ENCODE results near the gene TM4SF4.

TM4SF4 gene

DNA sequence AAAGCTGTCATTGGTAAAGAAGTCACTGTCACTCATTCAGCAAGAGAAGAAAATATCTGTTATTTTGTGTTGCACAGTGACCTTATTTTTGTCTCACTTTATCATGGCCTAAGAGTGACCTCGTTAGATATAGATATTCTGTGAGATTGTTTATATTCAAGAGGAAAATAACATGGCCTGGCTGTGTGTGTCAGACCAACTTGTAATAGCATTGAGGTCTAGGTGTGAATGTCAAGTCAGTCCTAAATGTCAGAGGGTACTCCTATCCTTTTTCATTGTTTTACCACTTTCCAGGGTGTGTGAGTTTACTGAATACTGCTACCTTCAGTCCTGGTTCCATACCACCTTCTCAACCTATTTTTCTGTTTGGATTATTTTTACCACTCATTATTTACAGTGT is 18.5 kb upstream of the TM4SF4 start:
- DNase-seq: no peak

- no peak for DNase-seq
Observed at GRCh38 chr3:149459491-149460059, 14.9 kb upstream of the TM4SF4 start.

DNA sequence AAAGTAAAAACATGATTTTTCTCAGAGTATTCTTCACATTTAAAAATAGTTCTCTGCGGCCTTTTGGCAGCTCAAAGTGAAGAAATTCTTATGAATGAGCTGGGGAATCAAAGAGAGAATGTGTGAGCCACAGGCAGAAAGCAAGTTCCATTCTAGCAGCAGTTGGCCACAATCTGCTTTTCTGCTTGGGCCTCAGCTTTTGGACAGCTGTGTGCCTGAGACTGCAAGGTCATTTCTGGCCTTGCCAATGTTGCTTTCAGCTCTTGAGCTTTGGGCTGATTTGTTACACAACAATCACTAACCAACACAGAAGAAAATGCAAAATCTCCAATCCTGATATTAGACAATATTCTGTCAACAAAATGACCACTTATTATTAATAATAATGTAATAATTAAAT is 14.4 kb upstream of the TM4SF4 start:
- no peak for DNase-seq

DNA sequence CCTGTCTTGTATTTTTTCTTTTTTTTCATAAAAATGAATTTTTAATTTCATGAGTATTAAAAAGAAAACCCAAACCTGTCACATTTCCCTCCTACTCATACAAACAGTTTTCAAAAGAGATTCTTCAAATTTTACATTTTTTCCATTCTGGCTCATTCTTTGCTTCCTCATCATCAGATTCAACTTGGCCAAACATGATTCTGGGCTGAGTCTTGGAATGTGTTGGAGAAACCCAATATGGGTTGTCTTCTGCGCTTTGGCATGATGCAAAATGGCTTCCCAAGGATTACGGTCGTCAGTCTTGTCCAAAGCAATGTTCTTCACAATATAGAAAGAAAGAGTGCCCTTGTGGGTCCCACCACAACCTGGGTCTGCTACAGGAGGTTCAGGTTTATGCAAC is 12.4 kb upstream of the TM4SF4 start:
- no peak for DNase-seq

- no peak for DNase-seq
Observed at GRCh38 chr3:149462581-149463011, 11.9 kb upstream of the TM4SF4 start.

DNA sequence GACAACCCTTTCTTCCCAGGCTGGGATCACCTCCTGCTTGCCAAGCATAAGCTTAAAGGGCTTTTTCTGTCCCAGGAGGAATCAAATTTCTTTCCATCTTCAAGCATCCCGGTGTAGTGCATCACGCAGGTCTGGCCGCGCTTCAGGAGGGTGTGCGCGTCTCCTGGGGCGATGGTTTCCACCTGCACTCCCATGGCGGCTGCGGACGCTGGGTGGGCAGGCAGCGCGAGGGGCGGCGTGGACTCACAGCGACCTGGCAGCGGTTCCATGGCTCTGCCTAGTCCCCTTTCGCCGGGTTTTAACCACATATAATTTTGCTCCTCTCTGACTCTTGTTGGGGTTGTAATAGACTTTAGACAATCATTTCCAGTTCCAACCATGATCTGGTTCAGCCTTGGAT is 10.6 kb upstream of the TM4SF4 start:
- no peak for DNase-seq

DNA sequence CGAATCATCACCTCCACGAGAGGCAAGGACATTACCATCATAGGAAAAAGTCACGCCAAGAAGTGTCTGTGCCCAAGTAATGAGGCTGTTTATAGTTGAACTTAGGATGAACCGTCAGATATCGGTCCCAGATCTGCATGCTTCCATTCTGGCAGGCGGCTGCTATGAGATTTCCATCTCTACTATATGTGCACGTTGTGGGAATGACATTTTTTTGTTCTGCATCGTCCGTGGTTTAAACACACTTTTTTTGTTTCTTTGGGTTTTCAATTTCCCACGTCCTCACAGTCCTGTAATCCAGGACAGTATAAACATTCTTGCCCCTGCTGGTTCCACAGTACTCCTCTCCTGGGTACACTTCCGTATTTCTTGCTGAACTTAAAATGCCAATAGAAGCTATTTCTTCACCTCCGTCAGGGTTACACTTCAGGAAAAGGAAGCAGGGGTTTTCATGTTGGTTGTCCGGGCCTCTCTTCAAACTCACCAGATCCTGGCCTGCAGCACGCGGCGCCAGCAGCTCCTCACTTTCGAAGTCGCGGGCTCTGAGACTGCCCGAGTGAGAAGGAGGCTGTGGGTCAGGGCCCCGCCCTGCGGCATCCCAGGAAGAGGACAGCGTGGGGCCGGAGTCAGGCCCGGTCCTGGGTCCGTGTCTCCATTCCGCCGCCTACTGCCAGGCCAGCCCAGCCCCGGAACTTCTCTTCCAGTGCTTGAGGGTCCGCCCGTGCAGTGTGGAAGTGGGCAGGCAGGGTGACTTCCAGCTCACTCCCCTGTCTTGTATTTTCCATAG is 9.8 kb upstream of the TM4SF4 start:
- DNase-seq: no peak

DNA sequence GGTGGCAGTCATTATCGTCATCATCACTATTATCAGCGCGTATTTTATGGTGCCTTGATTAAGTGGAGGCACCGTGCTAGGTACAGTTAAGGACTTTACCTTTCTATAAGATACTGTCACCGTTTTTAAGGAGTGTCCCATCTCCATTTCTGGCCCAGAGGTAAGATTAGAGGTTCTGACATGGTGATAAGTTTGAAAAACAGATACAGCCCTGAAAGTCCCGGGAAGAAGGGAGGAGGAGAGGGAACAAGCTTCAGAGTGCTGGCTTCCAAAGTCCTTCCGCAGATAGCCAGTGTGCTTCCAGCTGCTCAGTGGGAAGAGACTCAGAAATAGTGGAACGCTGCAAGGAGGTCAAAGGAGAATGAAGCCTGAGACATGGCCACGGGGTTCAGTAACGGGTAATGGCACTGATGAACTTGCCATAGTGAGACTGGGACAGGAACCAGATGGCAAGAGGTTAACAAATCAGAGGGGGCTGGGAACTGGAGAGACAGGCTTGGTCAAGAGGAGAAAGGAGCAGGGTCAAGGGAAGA is 9.1 kb upstream of the TM4SF4 start:
- no peak for DNase-seq

DNA sequence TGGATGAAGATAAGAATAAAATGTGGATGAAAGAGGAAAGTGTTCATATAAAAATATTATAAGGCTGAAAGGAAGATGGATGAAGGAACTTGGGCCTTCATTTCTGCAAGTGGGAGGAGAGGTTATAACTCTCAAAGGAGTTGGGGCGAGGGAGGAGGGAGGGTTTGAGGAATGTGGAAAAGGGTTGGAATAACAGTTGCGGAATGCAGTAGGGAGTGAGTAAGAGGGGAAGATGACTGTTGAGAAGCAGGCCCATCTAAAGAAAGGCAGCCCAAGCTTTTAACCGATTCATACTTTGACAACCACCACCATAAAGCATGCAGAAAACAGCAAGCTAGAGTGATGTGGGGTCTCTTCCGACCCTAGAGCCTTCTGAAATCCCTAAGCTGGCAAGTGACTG is 8.3 kb upstream of the TM4SF4 start:
- no peak for DNase-seq

GRCh38 chr3:149468504-149469212 is 5.8 kb upstream of the TM4SF4 start:
- DNase-seq: no peak

DNA sequence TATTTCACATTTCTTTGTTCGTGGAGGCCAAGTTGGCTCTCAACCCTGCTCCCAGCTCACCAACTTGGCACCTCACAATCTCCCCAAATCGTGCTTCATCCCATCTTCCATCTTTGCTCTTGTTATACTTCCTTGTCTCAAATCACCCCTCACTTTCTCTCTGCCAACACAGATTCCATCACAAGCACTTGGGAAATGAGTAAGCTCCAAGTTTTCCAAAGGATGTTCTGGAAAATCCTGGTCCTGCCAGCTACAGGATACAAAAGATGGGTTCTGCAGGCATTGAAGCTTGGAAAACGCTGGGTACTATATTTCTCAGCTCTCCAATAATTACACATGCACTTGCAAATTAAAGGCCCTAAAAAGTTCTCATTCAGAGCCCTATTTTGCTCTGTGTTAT is 4.1 kb upstream of the TM4SF4 start:
- DNase-seq: no peak

DNA sequence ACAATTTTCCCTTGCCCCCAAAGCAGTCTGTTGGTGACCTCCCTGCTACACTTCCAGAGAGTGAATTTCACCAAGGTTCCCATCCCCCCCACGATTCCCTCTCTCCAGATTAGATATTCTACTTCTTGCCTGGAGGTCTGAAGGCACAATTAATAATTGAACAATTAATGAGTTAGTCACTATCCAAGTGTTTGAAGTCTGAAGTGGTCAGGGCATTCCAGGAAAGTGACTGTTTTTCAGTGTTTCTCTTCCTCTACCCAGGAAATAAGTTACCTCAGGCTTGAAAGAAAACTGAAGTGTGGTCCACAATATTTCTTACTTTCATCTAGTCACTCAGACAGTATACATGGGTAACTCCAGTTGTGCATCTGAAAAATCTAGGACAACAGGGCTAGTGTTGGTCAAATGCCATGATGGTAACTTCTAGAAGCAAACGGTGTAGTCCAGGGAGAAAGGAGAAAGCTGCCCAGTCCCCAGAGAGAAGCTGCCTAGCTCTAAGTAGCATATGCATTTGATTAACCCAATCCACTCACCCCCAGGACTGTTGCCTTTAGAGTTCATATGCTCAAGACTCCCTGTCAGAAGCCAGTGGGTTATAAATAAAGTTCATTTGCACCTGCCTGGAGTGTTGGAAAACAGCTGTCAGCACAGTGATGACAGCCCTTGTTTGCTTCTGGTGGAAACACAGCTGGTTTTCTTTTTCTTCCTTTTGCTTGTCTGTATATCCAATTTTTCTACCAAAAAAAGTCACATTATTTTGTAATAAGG is 2.3 kb upstream of the TM4SF4 start:
- DNase-seq: no peak

GRCh38 chr3:149473357-149474249 is 894 bp upstream of the TM4SF4 start:
- no peak for DNase-seq

GRCh38 chr3:149475451-149476060 is 1.1 kb downstream of the TM4SF4 start:
- DNase-seq: no peak

- DNase-seq: no peak
Observed at GRCh38 chr3:149476225-149476624, 1.7 kb downstream of the TM4SF4 start.

- peak; percentile 5 for DNase-seq
Observed at GRCh38 chr3:149479621-149480325, 5.3 kb downstream of the TM4SF4 start.

DNA sequence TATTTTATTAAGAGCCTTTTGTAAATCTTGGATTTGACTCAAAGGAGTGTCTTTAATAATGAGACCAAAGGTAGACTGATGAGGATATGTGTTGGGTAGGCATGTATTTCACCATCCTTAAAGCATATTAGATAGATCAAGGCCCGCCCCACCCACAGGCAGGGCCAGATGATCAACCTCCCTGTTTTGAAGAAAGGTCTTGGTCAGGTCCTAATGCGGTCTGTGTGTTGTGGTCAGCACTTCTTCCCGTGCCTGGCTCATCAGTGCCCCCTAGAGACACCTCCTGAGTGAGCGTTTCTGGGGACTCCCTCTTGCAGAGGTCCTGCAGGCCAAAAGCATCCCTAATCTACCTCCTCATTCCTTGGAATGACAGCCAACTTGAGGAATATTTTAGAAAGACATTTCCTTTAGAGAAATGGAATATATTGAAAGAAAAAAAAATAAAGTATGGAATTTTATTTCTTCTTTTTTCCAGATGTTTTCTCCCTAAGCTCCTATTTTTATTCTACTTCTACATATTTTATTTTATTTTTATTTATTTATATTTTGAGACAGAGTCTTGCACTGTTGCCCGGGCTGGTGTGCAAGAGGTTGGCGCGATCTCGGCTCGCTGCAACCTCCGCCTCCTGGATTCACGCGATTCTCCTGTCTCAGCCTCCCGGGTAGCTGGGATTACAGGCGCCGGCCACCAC is 6.0 kb downstream of the TM4SF4 start:
- DNase-seq: peak; percentile 83

DNA sequence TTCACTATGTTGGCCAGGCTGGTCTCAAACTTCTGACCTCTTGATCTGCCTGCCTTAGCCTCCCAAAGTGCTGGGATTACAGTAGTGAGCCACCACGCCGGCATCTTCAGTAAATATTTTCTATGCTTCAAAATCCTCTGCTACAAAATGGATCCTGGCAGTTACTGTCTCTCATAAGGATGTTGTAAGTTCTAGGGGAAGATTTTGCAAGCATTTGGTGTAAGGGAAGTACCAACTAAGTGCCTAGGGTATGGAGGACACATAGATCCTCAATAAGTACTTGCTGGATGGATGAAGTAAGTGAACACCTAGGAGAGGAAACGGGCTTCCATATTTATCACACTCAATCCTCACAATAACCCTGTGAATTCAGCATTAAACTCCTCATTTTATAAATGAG is 6.6 kb downstream of the TM4SF4 start:
- DNase-seq: no peak

DNA sequence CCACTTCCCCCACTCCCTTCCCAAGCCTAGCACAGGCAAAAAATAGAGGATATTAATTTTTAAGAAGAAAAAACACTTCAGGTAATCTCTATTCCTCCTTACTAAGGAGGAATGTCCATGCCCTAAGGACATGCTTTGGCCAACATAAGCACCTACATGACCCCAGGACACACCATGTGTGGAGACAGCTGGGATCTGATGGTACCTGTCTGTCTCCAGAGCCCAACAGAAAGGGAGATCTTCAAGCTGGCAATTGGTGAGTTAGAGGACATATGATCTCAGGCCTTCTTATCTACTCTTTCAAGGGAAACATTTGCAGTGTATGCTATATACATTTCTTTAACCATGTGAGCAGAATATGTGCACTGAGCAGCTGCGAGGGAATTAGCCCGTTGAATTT is 7.0 kb downstream of the TM4SF4 start:
- no peak for DNase-seq

- no peak for DNase-seq
Observed at GRCh38 chr3:149486726-149487125, 12.2 kb downstream of the TM4SF4 start.

All from OCI-M1 (cell line).